DND-41 (cell line): ENCODE data around the gene CACNA2D3.

Experiments used
- ATAC-seq: fragments of 200-7000 bp; cut with Tn5 transposase; 3 replicates; pipeline ENCODE4 v1.9.1; 2021; ENCODE audit warnings: low read depth; ENCODE audit not compliant: insufficient read depth
- DNase-seq: peaks from one replicate; pipeline ENCODE4 v3.0.0-alpha.2; 2020
- H2AFZ ChIP-seq: 2 replicates; pipeline ENCODE4 v1.6.0; 2012; ENCODE audit warnings: low read depth, low read length
- H3K27ac ChIP-seq: 2 replicates; pipeline ENCODE4 v1.5.1; 2012; ENCODE audit warnings: low read length, inconsistent platforms
- H3K27me3 ChIP-seq: fragments of 200-600 bp; sonication (generic); 2 replicates; pipeline ENCODE4 v1.6.0; 2012; ENCODE audit warnings: low read length, mild to moderate bottlenecking, inconsistent platforms; ENCODE audit not compliant: insufficient read depth, poor library complexity
- H3K36me3 ChIP-seq: 2 replicates; pipeline ENCODE4 v1.5.1; 2012; ENCODE audit warnings: low read length, inconsistent platforms; ENCODE audit not compliant: insufficient read depth
- H3K4me1 ChIP-seq: 2 replicates; pipeline ENCODE4 v1.5.1; 2012; ENCODE audit warnings: mild to moderate bottlenecking, low read length; ENCODE audit not compliant: insufficient read depth
- H3K4me2 ChIP-seq: 2 replicates; pipeline ENCODE4 v1.6.0; 2012; ENCODE audit warnings: mild to moderate bottlenecking, moderate library complexity, low read length, inconsistent platforms; ENCODE audit not compliant: insufficient read depth
- H3K4me3 ChIP-seq, 2 experiments: fragments of 200-600 bp in 1 of 2; shearing (Covaris generic) in 1 of 2; 2 replicates each; pipeline ENCODE4 v1.5.1; 2012 to 2016; ENCODE audit warnings: inconsistent platforms in 2 of 2, low read length in 2 of 2, mild to moderate bottlenecking in 2 of 2, low read depth in 1 of 2, moderate library complexity in 1 of 2
- H3K79me2 ChIP-seq: 2 replicates; pipeline ENCODE4 v1.6.0; 2012; ENCODE audit warnings: low read length, inconsistent platforms; ENCODE audit not compliant: insufficient read depth
- H3K9ac ChIP-seq: 2 replicates; pipeline ENCODE4 v1.6.0; 2012; ENCODE audit warnings: low read depth, mild to moderate bottlenecking, inconsistent platforms, low read length, moderate library complexity
- H3K9me3 ChIP-seq: 2 replicates; pipeline ENCODE4 v1.5.1; 2012; ENCODE audit warnings: low read length, moderate library complexity, mild to moderate bottlenecking, inconsistent platforms; ENCODE audit not compliant: insufficient read depth, severe bottlenecking
- H4K20me1 ChIP-seq: 2 replicates; pipeline ENCODE4 v1.6.0; 2012; ENCODE audit warnings: low read length; ENCODE audit not compliant: insufficient read depth
- CTCF ChIP-seq: IDR thresholded peaks from 2 replicates; pipeline ENCODE4 v1.5.1; 2012; ENCODE audit warnings: borderline replicate concordance, low read length, moderate library complexity, mild to moderate bottlenecking; ENCODE audit not compliant: poor library complexity, severe bottlenecking; ENCODE audit errors: extremely low read depth
- EZH2 ChIP-seq: IDR thresholded peaks from 3 replicates; pipeline ENCODE4 v1.6.1; 2012; ENCODE audit warnings: borderline replicate concordance, low read depth, mild to moderate bottlenecking, moderate library complexity, low read length, inconsistent platforms; ENCODE audit not compliant: severe bottlenecking

The CACNA2D3 gene

GRCh38 chr3:54665016-54665600, 542.8 kb downstream of the CACNA2D3 start:
- Histone ChIP-seq H3K9ac (no peak overlapping the region), H3K4me1 (no peaks in the 10 kb centered on the region), H3K4me2 (no peak overlapping the region), H3K9me3 (no peaks in the 10 kb centered on the region), H3K4me3 (no peak overlapping the region), H3K27me3 (peaks cover 3% of the 10 kb centered on the region), H3K27ac (no peak overlapping the region), H3K36me3 (no peaks in the 10 kb centered on the region), H2AFZ (no peak overlapping the region), H3K79me2 (no peaks in the 10 kb centered on the region), H4K20me1 (no peaks in the 10 kb centered on the region)
- DNase-seq (no peak), ATAC-seq (no peak)
- TF ChIP-seq EZH2, result no peak
- TF ChIP-seq CTCF, result no peak

DNA sequence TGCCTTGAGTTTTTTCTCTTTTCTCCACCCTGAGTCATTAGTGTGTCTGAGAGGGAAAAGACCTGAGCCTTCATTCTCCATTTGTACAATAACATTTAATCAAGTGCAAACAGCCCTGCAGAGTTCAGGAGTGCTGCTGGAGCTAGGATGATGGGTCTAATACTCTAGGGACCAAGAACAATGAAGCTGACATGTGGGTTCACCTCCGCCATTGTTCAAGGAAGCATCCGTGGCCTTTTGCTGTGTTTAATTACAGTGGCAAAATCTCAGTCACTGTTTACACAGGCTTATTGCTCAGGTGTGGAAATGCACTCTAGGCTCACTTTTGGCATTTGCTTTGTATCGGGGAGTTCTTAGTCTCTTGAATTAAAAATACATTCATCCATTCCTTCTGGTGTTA, 545.9 kb downstream of the CACNA2D3 start:
- no peak for ATAC-seq

GRCh38 chr3:54670201-54671000, 548.0 kb downstream of the CACNA2D3 start:
- H3K4me2 ChIP-seq, result no peak overlapping the region
- H3K79me2 ChIP-seq, result no peaks in the 10 kb centered on the region
- H3K27me3 ChIP-seq, result peaks cover 3% of the 10 kb centered on the region
- no peak overlapping the region for H2AFZ ChIP-seq
- ATAC-seq, result no peak
- H3K9ac ChIP-seq, result no peak overlapping the region
- H3K27ac ChIP-seq, result no peak overlapping the region
- no peaks in the 10 kb centered on the region for H3K9me3 ChIP-seq
- DNase-seq, result no peak
- H3K4me1 ChIP-seq, result no peaks in the 10 kb centered on the region
- no peaks in the 10 kb centered on the region for H4K20me1 ChIP-seq
- no peak overlapping the region for H3K4me3 ChIP-seq
- no peak for TF ChIP-seq EZH2
- no peak for TF ChIP-seq CTCF
- no peaks in the 10 kb centered on the region for H3K36me3 ChIP-seq

More for the DNA sequence above, 545.9 kb downstream of the CACNA2D3 start:
- Histone ChIP-seq H3K9me3 (no peaks in the 10 kb centered on the region), H3K4me2 (no peak overlapping the region), H3K4me3 (no peak overlapping the region), H3K9ac (no peak overlapping the region), H3K79me2 (no peaks in the 10 kb centered on the region), H3K27me3 (peaks cover 3% of the 10 kb centered on the region), H3K4me1 (no peaks in the 10 kb centered on the region), H4K20me1 (no peaks in the 10 kb centered on the region), H3K36me3 (no peaks in the 10 kb centered on the region), H3K27ac (no peak overlapping the region), H2AFZ (no peak overlapping the region)
- no peak for DNase-seq
- TF ChIP-seq CTCF (no peak), EZH2 (no peak)
